ENCODE measurements around the gene PARP12. TPM values are rescaled to one million over a fixed set of nuclear protein-coding genes. Genes with fewer than 3 reads are reported as not detected.
A peak's percentile ranks its signal among the peaks of the same experiment; 100 is the strongest.

The PARP12 gene
- total and polyA plus RNA-seq, 8 donors: 10.8 to 34.8 (median 22.3) TPM

DNA sequence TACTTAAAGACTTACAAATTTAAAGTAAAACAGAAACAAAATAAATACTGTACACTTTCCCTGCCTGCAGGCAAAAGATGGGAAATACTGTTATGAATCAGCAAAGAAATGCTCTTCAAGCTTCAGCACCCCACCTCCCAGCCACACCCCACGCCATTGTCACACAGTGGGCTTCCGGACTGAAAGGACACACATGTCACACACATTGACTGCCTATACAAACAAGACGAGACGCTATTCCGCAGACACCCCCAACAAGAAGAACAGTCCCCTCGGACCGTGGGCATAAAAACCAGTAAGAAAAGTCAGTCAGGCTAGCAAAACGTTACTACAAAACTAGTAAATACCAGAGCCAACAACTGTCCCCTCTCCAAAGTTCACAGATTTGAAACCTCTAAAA is 22.2 kb upstream of the PARP12 start:
- no peak overlapping the region for H3K27ac ChIP-seq
- 84 to 87% methylated on average over 8 of the region's 8 CpGs for WGBS, 2 donors
- no peak overlapping the region for H3K4me3 ChIP-seq
- H3K36me3 ChIP-seq: peaks cover 0 to 3% (median 0%) of the 10 kb centered on the region in 3 donors
- no peak for ATAC-seq
- peaks cover 0 to 2% (median under 1%) of the 10 kb centered on the region in 3 donors for H3K4me1 ChIP-seq
- intact Hi-C loops (cut with DNase I): no loop called here
- H3K27me3 ChIP-seq: no peaks in the 10 kb centered on the region
- TF ChIP-seq, protein P1, sequence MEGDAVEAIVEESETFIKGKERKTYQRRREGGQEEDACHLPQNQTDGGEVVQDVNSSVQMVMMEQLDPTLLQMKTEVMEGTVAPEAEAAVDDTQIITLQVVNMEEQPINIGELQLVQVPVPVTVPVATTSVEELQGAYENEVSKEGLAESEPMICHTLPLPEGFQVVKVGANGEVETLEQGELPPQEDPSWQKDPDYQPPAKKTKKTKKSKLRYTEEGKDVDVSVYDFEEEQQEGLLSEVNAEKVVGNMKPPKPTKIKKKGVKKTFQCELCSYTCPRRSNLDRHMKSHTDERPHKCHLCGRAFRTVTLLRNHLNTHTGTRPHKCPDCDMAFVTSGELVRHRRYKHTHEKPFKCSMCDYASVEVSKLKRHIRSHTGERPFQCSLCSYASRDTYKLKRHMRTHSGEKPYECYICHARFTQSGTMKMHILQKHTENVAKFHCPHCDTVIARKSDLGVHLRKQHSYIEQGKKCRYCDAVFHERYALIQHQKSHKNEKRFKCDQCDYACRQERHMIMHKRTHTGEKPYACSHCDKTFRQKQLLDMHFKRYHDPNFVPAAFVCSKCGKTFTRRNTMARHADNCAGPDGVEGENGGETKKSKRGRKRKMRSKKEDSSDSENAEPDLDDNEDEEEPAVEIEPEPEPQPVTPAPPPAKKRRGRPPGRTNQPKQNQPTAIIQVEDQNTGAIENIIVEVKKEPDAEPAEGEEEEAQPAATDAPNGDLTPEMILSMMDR (IDR thresholded peaks at IDR 0.05): no peak
- no peak for FAIRE-seq
- no peak for DNase-seq
- no peaks in the 10 kb centered on the region for H3K9me3 ChIP-seq

DNA sequence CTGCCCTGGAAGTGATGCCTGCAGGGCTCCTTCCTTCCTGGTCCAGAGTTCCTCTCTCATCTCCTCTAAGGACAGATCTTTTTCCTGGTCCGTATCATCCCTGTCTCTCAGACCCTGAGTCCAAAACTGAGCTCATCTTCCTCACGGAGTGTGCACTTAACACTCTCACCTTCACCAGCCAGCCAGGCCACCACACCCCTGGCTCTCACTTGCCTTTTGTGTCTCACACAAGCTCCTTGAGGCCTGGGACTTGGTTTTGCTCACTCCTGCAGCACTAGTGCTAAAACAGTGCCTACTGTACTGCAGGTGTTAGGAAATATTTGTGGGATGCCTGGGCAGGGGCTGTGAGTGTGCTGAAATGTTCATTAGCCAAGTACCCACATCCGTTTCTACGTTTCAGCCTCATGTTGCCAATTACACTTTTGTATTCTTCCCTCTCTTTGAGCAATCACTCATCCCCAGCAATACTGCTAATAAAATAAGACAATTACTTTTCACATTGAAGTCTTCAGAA is 21.4 kb upstream of the PARP12 start:
- H3K4me1 ChIP-seq: peaks cover 6 to 8% (median 7%) of the 10 kb centered on the region in 3 donors
- ATAC-seq: no peak
- no peak overlapping the region for H3K27ac ChIP-seq
- 90 to 98% methylated on average over 4 of the region's 4 CpGs for WGBS, 2 donors
- no peak overlapping the region for H3K4me3 ChIP-seq
- H3K27me3 ChIP-seq: no peaks in the 10 kb centered on the region
- TF ChIP-seq, protein P1 (IDR thresholded peaks at IDR 0.05): no peak
- intact Hi-C loops (cut with DNase I): no loop called here
- DNase-seq: no peak
- no peaks in the 10 kb centered on the region for H3K36me3 ChIP-seq
- FAIRE-seq: no peak
- H3K9me3 ChIP-seq: no peaks in the 10 kb centered on the region

DNA sequence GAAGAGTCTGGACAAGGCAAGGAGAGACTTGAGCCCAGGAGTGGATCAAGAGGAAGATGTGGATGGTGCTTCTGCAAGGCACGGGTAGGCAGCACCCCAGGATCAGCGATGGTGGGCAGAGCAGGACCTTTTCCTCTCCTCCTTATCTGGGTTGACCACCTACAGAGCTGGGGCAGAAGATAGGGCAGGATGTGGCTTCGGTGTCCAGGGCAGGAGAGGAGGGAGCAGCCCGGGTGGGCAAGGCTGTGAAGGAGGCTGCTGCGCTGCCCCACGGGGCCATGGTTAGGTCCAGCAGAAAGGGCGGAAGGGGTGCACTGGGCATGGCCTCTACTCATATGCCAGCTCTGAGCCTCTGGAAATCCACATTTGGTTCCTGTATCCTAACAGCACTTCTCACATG is 20.0 kb upstream of the PARP12 start:
- Histone ChIP-seq H3K4me1 (peaks cover 8 to 14% (median 11%) of the 10 kb centered on the region in 3 donors), H3K9me3 (no peaks in the 10 kb centered on the region), H3K27me3 (no peaks in the 10 kb centered on the region), H3K36me3 (no peaks in the 10 kb centered on the region), H3K27ac (no peak overlapping the region), H3K4me3 (no peak overlapping the region)
- intact Hi-C loops (cut with DNase I): no loop called here
- FAIRE-seq (no peak), ATAC-seq (no peak), DNase-seq (no peak)
- TF ChIP-seq, protein P1 (IDR thresholded peaks at IDR 0.05): no peak
- WGBS, 2 donors: 91 to 92% methylated on average over 7 of the region's 7 CpGs

DNA sequence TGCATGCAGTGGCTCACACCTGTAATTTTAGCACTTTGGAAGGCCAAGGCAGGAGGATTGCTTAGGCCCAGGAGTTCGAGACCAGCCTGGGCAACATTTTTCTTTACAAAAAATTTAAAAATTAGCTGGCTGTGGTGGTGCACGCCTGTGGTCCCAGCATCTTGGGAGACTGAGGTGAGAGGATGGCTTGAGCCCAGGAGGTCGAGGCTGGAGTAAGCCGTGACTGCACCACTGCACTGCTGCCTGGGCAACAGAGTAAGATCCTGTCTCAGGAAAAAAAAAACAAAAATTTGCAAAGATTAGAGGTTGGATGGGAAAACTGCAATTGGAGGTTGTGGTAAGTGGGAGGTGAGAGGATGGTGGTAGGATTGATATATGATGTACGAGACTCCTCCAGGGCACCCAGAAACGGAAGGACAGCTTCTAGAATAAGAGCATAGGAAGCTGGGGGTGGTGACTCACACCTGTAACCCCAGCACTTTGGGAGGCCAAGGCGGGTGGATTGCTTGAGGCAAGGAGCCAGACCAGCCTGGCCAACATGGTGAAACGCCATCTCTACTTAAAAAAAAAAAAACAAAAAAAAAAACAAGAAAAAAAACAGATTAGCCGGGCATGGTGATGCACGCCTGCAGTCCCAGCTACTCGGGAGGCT is 19.1 kb upstream of the PARP12 start:
- TF ChIP-seq, protein P1 (IDR thresholded peaks at IDR 0.05): no peak
- 94 to 95% methylated on average over 11 of the region's 11 CpGs for WGBS, 2 donors
- FAIRE-seq (no peak), DNase-seq (no peak), ATAC-seq (no peak)
- H3K27me3 ChIP-seq: no peaks in the 10 kb centered on the region
- H3K36me3 ChIP-seq: no peaks in the 10 kb centered on the region
- intact Hi-C loops (cut with DNase I): no loop called here
- H3K9me3 ChIP-seq: no peaks in the 10 kb centered on the region
- H3K4me3 ChIP-seq: no peak overlapping the region
- peaks cover 8 to 14% (median 11%) of the 10 kb centered on the region in 3 donors for H3K4me1 ChIP-seq
- H3K27ac ChIP-seq: no peak overlapping the region

DNA sequence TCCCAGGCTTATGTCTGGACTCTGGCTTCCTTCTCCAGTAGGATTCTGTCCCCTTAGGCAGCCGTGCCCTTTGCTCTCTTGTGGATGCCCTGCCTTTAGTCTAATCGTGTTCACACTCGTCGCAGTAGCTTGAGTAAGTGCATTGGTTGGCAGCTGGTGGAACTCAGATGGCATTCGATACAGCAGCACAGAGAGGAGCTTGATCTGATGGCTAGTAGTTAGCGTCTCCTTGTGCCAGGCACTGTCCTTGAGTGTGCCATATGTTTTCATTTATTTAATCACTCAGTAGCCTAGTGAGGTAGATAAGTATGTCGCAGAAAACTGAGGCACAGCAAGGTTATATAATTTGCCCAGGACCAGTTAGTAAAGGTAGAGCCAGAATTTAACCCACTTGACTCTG is 18.2 kb upstream of the PARP12 start:
- 23 to 26% methylated on average over 7 of the region's 7 CpGs for WGBS, 2 donors
- intact Hi-C loops (cut with DNase I): no loop called here
- no peaks in the 10 kb centered on the region for H3K27me3 ChIP-seq
- peaks cover 8 to 14% (median 11%) of the 10 kb centered on the region in 3 donors for H3K4me1 ChIP-seq
- H3K36me3 ChIP-seq: no peaks in the 10 kb centered on the region
- no peaks in the 10 kb centered on the region for H3K9me3 ChIP-seq
- ATAC-seq (peak; percentile 44 to 72 (median 54)), FAIRE-seq (no peak), DNase-seq (no peak)
- H3K27ac ChIP-seq: no peak overlapping the region
- no peak overlapping the region for H3K4me3 ChIP-seq
- TF ChIP-seq, protein P1 (IDR thresholded peaks at IDR 0.05): no peak

All from pancreas (tissue), 10 donors.